ENCODE measurements around the gene VSIG10L2.

VSIG10L2 gene

GRCh38 chr11:125940145-125940544 is 5.7 kb upstream of the VSIG10L2 start:
- no peaks in the 10 kb centered on the region for H3K27me3 ChIP-seq (ENCODE audit: insufficient read depth, poor library complexity, severe bottlenecking)
- no peaks in the 10 kb centered on the region for H3K4me1 ChIP-seq (ENCODE audit: insufficient read depth, poor library complexity, severe bottlenecking)
- ATAC-seq (ENCODE audit: low read depth) (no peak), DNase-seq (ENCODE audit: low spot score) (no peak)
- no peaks in the 10 kb centered on the region for H3K9me3 ChIP-seq (ENCODE audit: severe bottlenecking)
- H3K36me3 ChIP-seq (ENCODE audit: low read depth), result no peaks in the 10 kb centered on the region
- H3K4me3 ChIP-seq (ENCODE audit: severe bottlenecking), result no peak overlapping the region
- no peak for TF ChIP-seq CTCF (IDR thresholded peaks at IDR 0.05; ENCODE audit: poor library complexity, severe bottlenecking)
- no peak overlapping the region for H3K27ac ChIP-seq (ENCODE audit: poor library complexity, severe bottlenecking)

GRCh38 chr11:125941267-125941618 is 4.6 kb upstream of the VSIG10L2 start:
- Histone ChIP-seq H3K27me3 (ENCODE audit: insufficient read depth, poor library complexity, severe bottlenecking) (no peaks in the 10 kb centered on the region), H3K27ac (ENCODE audit: poor library complexity, severe bottlenecking) (no peak overlapping the region), H3K4me3 (ENCODE audit: severe bottlenecking) (no peak overlapping the region), H3K9me3 (ENCODE audit: severe bottlenecking) (no peaks in the 10 kb centered on the region), H3K36me3 (ENCODE audit: low read depth) (no peaks in the 10 kb centered on the region), H3K4me1 (ENCODE audit: insufficient read depth, poor library complexity, severe bottlenecking) (no peaks in the 10 kb centered on the region)
- DNase-seq (ENCODE audit: low spot score) (no peak), ATAC-seq (ENCODE audit: low read depth) (no peak)
- TF ChIP-seq CTCF (IDR thresholded peaks at IDR 0.05; ENCODE audit: poor library complexity, severe bottlenecking), result no peak

GRCh38 chr11:125941619-125942611 is 3.9 kb upstream of the VSIG10L2 start:
- peak; percentile 78 for TF ChIP-seq CTCF (IDR thresholded peaks at IDR 0.05; ENCODE audit: poor library complexity, severe bottlenecking)
- Histone ChIP-seq H3K27ac (ENCODE audit: poor library complexity, severe bottlenecking) (no peak overlapping the region), H3K27me3 (ENCODE audit: insufficient read depth, poor library complexity, severe bottlenecking) (no peaks in the 10 kb centered on the region), H3K4me1 (ENCODE audit: insufficient read depth, poor library complexity, severe bottlenecking) (no peaks in the 10 kb centered on the region), H3K9me3 (ENCODE audit: severe bottlenecking) (no peaks in the 10 kb centered on the region), H3K4me3 (ENCODE audit: severe bottlenecking) (no peak overlapping the region), H3K36me3 (ENCODE audit: low read depth) (no peaks in the 10 kb centered on the region)
- ATAC-seq (ENCODE audit: low read depth) (peak; percentile 88), DNase-seq (ENCODE audit: low spot score) (no peak)

GRCh38 chr11:125942771-125943428 is 2.9 kb upstream of the VSIG10L2 start:
- H3K27ac ChIP-seq (ENCODE audit: poor library complexity, severe bottlenecking), result no peak overlapping the region
- TF ChIP-seq CTCF (IDR thresholded peaks at IDR 0.05; ENCODE audit: poor library complexity, severe bottlenecking), result no peak
- H3K4me3 ChIP-seq (ENCODE audit: severe bottlenecking), result no peak overlapping the region
- H3K9me3 ChIP-seq (ENCODE audit: severe bottlenecking), result no peaks in the 10 kb centered on the region
- H3K27me3 ChIP-seq (ENCODE audit: insufficient read depth, poor library complexity, severe bottlenecking), result no peaks in the 10 kb centered on the region
- no peak for ATAC-seq (ENCODE audit: low read depth)
- H3K36me3 ChIP-seq (ENCODE audit: low read depth), result no peaks in the 10 kb centered on the region
- no peak for DNase-seq (ENCODE audit: low spot score)
- H3K4me1 ChIP-seq (ENCODE audit: insufficient read depth, poor library complexity, severe bottlenecking), result no peaks in the 10 kb centered on the region
